Measurements from ENCODE around the gene MYO9B.
A peak's percentile ranks its signal among the peaks of the same experiment; 100 is the strongest.
"Not testable (repeated sequence)": the region's sequence is repeated elsewhere in the genome, so short reads cannot be mapped to it uniquely, and the experiment has no call there.

Gene MYO9B

DNA sequence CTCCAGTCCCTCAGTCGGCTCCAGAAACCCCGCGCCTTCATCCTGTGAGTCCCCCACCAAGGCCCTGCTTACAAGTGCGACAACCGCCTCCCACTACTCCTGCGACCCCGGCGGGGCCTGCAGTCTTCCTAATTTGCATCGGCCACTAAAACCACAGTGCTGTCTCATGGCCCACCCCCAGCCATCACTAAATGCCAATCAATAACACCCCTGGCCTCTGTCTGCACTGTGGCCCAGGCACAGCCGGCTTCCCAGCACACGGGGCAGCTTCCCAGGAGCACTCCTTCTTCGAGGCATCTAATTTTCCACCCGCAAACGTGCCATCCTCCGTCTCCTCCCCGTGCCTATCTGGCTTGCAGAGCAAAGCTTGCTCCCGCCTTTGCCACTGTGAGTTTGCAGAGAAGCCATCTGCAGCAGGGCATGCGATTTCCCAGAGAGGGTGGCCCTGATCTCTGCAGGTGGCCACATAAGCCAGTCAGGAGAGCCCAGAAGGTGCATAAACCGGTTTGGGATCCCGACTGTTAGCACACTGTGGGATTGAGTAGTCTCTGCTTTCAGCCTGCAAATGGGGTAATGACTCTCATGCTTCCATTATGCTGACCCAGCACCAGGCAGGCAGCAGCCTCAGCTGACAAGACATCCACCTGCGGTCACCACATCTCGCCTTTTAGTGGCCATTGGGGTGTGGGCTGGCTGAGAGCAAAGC lies 105.6 kb downstream of the MYO9B start:
- DNase-seq (ENCODE audit: low spot score): no peak

DNA sequence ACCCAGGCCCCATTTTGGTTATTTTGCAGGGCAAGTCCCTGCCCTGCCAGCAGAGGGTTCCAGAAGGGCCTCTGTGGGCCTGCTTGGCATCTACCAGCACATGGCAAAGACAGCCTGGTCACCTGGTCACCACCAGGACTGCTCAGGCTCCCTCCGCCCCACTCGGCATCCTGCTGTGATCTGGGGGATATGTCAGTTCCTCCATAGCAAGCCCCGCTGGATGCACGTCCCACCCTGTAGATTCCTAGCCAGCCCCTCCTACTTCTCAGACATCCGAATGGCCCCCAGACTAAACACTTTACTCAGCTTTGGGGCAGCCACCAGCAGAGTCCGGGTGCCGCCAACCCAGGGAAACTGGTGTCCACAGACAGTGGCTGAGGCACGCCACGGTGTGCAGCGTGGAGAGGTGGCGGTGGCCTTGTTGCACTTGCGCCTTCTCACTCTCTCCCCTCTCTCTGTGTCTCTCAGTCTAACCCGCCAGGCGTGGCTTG lies 107.7 kb downstream of the MYO9B start:
- DNase-seq (ENCODE audit: low spot score): peak; percentile 22

- peak; percentile 57 for DNase-seq (ENCODE audit: low spot score)
Observed at GRCh38 chr19:17183858-17184321, 108.3 kb downstream of the MYO9B start.

DNA sequence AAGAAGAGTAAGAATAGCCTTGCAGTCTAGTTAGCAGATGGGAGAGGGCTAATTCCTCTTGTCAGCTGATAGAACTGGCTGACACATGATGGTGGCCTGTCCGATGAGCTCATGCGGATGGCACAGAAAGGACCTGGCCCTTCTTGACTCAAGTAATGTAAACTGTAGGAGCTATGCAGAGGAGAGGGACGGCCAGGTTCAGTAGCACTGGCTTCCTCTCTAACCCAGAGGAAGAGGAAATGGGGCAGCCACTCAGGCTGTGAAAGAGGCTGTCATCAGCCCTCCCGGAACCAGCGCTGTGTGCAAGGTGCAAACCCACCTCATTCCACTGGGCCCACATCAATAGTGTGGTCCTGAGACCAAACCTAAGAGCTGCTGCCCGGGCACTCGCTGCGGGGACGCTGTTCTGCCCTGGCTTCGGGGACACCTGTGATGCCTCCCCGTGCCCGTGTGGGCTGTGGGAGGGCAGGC lies 108.8 kb downstream of the MYO9B start:
- peak; percentile 30 for DNase-seq (ENCODE audit: low spot score)

DNA sequence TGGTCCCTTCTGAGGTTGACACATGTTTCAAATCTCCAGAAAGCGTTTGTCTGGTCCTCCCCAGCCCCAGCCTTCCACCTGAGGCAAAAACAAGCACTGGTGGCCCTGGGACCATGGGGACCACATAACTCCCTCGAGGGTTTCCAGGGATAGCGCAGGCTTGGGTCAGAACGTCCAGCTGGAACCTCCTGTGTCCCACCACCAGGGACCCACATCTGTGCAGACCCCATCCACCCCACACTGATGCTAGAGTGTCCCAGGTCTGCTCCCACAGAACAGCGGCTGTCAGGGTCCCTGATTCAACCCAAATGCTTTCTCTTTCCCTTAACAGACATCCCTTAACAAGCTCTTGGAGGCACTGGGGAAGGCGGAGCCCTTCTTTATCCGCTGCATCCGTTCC lies 110.0 kb downstream of the MYO9B start:
- no peak for DNase-seq (ENCODE audit: low spot score)

DNA sequence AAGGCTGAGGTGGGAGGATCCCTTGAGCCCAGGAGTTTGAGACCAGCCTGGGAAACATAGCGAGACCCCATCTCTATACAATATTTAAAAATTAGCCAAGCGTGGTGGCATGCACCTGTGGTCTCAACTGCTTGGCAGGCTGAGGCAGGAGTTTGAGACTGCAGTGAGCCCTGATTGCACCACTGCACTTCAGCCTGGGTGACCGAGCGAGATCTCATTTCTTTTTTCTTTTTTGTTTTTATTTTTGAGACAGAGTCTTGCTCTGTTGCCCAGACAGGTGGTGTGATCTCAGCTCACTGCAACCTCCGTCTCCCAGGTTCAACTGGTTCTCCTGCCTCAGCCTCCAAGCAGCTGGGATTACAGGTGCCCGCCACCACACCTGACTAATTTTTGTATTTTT lies 116.2 kb downstream of the MYO9B start:
- DNase-seq (ENCODE audit: low spot score): not testable (repeated sequence)

DNA sequence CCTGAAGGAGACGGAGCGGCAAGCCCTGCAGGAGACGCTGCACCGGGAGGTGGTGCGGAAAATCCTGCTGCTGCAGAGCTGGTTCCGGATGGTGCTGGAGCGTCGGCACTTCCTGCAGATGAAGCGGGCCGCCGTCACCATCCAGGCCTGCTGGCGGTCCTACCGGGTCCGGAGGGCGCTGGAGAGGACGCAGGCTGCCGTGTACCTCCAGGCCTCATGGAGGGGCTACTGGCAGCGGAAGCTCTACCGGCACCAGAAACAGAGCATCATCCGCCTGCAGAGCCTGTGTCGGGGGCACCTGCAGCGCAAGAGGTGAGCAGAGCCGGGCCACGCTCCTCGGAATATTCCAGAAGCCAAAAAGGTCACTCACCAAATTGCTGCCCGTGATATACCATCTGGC lies 117.2 kb downstream of the MYO9B start:
- no peak for DNase-seq (ENCODE audit: low spot score)

- no peak for DNase-seq (ENCODE audit: low spot score)
Observed at GRCh38 chr19:17194608-17195007, 119.0 kb downstream of the MYO9B start.

DNA sequence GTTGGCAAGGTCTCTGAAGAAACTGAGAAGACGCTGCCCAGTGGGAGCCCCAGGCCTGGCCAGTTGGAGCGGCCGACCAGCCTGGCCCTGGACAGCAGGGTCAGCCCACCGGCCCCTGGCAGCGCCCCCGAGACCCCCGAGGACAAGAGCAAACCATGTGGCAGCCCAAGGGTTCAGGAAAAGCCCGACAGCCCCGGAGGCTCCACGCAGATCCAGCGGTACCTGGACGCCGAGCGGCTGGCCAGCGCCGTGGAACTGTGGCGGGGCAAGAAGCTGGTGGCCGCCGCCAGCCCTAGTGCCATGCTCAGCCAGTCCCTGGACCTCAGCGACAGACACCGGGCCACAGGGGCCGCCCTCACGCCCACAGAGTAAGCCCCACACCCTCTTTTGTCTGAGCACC lies 119.5 kb downstream of the MYO9B start:
- no peak for DNase-seq (ENCODE audit: low spot score)

DNA sequence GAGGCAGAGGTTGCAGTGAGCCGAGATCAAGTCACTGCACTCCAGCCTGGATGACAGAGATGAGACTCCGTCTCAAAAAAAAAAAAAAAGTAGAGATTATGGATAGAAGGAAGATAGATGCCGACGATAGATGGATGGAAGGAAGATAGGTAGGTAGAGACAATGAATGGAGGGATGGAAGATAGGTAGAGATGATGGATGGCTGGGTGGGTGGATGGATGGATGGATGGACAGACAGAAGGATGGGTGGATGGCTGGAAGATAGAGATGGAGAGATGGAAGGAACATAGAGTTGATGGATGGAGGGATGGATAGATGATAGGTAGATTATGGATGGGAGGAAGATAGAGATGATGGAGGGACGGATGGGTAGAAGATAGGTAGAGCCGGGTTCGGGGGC lies 121.0 kb downstream of the MYO9B start:
- no peak for DNase-seq (ENCODE audit: low spot score)

GRCh38 chr19:17197666-17198065 lies 122.1 kb downstream of the MYO9B start:
- DNase-seq (ENCODE audit: low spot score): no peak

- DNase-seq (ENCODE audit: low spot score): no peak
Observed at GRCh38 chr19:17200408-17201079, 125.0 kb downstream of the MYO9B start.

GRCh38 chr19:17202249-17202648 lies 126.7 kb downstream of the MYO9B start:
- DNase-seq (ENCODE audit: low spot score): no peak

DNA sequence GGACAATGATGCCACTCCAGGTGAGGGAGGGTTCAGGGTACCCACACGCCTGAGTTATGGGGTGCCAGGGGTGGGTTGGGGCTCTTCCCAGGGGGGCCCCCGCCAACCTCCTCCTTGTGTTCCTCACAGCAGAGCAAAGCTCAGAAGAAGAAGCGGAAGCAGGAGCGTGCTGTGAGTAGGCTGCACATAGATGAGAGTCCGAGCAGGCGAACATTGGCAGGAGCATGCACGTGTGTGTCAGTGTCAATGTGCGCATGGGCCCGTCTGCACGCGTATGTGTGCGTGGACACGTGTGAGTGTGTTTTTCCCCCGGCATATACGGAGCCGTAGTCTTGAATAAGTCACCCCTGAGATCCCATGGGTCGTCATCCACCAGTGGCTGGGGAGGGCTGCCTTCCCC lies 127.1 kb downstream of the MYO9B start:
- no peak for DNase-seq (ENCODE audit: low spot score)

GRCh38 chr19:17205237-17206140 lies 129.9 kb downstream of the MYO9B start:
- DNase-seq (ENCODE audit: low spot score): peak; percentile 67

DNA sequence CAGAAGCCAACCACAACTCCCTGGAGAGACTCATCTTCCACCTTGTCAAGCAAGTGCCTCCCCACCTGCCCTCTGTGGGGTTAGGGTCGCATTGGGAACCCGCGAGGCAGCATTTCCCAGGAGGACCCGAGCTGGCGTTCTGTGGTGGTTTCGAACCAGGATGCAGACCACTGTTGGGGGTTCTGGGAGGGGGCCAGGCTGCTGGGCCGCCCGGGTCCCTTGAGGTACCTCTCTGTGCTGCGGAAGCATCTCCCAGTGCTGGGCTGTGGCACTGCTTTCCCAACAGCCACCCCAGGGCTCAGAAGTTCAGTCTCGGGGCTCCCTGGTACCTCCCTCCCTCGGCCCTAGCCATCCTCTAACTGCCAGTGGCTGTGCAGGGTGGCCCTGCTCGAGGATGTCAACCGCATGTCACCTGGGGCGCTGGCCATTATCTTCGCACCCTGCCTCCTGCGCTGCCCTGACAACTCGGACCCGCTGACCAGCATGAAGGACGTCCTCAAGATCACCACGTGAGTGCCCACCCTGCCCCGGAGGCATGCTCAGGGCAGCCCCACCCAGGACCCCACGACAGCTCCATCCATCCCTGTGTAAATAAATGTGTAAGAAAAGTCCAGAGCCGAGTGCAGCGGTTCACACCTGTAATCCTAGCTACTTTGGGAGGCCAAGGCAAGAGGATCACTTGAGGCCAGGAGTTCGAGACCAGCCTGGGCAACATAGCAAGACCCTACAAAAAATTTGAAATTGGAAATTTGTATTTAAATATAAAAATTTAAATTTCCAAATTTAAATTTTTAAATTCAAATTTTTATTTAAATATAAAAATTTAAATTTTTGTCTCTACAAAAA lies 131.4 kb downstream of the MYO9B start:
- no peak for DNase-seq (ENCODE audit: low spot score)

DNA sequence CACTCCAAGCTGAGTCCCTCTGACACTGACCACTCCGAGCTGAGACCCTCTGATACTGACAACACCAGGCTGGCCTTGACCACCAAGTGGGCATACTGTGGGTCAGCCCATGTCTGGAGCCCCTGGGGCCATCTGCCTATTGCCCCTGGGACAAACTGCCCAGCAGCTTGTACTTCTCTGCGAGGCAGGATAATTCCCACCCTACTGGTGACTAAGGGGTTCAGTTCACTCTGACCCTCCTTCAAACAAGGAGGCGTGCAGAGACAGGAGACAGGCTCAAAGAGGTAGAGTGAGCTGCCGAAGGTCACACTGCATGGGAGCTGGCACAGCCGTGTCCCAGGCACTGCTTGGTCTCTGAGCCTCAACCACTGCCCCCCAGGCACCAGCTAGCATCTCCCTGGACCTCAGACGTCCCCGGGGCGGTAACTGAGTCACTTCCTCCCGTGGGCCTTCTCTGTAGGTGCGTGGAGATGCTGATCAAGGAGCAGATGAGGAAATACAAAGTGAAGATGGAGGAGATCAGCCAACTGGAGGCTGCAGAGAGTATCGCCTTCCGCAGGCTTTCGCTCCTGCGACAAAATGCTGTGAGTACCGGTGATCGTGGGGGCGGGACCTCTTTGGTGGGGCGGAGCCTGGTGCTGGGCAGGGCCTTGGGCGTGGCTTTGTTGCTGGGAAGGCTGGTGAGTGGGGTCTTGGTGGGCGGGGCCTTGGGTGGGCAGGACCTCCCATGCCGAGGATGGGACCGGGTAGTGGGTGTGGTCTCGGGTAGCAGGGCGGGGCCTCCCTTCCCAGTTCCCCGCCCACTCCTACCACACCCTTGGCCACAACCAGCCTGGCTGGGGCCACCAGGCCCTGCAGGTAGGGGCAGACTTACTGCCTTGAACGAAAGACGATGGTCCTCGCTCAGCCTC lies 133.8 kb downstream of the MYO9B start:
- peak; percentile 82 for DNase-seq (ENCODE audit: low spot score)

- no peak for DNase-seq (ENCODE audit: low spot score)
Observed at GRCh38 chr19:17210296-17210695, 134.7 kb downstream of the MYO9B start.

GRCh38 chr19:17211547-17212446 lies 136.2 kb downstream of the MYO9B start:
- no peak for DNase-seq (ENCODE audit: low spot score)

Data from germinal center (tissue), 1 donor.